PFSK-1 (cell line): ENCODE measurements around the gene CWC25.

Experiments used
- SIN3A ChIP-seq: IDR thresholded peaks from 2 replicates; pipeline ENCODE4 v1.6.1; 2012; ENCODE audit warnings: mild to moderate bottlenecking, low read length, moderate library complexity, borderline replicate concordance; ENCODE audit not compliant: insufficient read depth
- TAF1 ChIP-seq: IDR thresholded peaks from 2 replicates; pipeline ENCODE4 v1.6.1; 2012; ENCODE audit warnings: low read length, control low read depth, borderline replicate concordance; ENCODE audit not compliant: insufficient read depth

DNA sequence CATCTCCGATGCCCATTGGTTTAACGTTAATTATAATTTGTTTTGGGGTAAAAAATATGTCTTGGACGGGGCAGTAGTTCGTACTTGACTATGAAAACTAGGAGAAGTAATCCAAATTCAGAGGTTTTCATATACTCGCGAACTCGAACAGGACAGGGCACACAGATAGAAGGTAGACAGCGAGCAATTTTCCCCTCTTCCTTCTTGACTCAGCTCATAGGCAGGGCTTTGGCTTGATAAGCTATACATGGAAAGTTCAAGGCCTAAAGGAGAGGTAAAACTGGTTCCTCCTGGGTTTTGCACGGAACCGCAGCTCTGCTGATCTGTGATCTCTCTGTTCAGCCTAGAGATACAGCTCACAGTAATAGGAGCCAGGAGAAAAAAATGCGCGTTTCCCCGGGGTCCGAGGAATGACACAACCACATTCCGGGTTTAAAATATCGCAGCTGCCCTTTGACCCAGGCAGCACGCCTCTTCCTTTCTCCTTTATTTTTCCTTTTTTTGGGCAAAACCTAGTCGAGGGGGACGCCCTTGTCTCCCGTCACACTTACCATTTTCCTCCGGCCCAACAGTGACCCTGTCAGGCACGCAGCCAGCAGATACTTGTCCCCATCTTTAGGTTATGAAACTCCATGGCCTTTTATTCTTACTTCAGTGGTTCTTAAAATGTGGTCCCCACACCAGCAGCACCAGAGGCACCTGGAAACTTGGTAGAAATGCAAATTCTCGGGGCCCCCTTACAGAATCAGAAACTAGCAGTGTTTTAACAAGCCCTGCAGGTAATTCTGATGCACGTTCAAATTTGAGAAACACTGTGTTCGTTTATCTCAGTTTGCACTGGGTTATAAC, 43.1 kb upstream of the CWC25 start:
- TF ChIP-seq TAF1 = no peak
- TF ChIP-seq SIN3A = no peak
